K562 (cell line): ENCODE data around the gene LIX1L. TPM values are rescaled to one million over a fixed set of nuclear protein-coding genes. Genes with fewer than 3 reads are reported as not detected.

ENCODE experiments used
- CBX5 ChIP-seq: IDR thresholded peaks from 2 replicates; pipeline ENCODE4 v1.6.1; 2014; ENCODE audit warnings: low read depth, borderline replicate concordance
- HNRNPH1 ChIP-seq: fragments of 200-400 bp; formaldehyde crosslinking; optimal IDR thresholded peaks from 2 replicates; pipeline ENCODE3; 2017; ENCODE audit warnings: low read depth, mild to moderate bottlenecking, low read length, moderate library complexity
- JUN ChIP-seq, 2 experiments: sonication (generic) in 1 of 2; formaldehyde crosslinking in 1 of 2; IDR thresholded peaks; 2 replicates each; pipeline versions ENCODE4 v1.6.1 to v1.8.0; 2012 to 2022; ENCODE audit warnings: borderline replicate concordance in 2 of 2, mild to moderate bottlenecking in 2 of 2, improper control_type of control experiment in 1 of 2, low read depth in 1 of 2, low read length in 1 of 2, missing genetic modification reagents in 1 of 2
- POLR2G ChIP-seq: fragments of 200-400 bp; formaldehyde crosslinking; IDR thresholded peaks from 2 replicates; pipeline ENCODE4 v1.6.1; 2017; ENCODE audit warnings: low read depth, mild to moderate bottlenecking, antibody characterized with exemption, low read length, moderate library complexity
- RB1 ChIP-seq: fragments of 450-650 bp; IDR thresholded peaks from 2 replicates; pipeline ENCODE4 v1.6.1; 2017; ENCODE audit warnings: low read depth, mild to moderate bottlenecking
- TARDBP ChIP-seq: fragments of 450-650 bp; IDR thresholded peaks from 2 replicates; pipeline ENCODE4 v1.6.1; 2016
- ZNF140 ChIP-seq: fragments of 250-450 bp; sonication (Bioruptor Pico); IDR thresholded peaks from 2 replicates; pipeline ENCODE4 v1.8.0; 2021; ENCODE audit warnings: moderate library complexity, mild to moderate bottlenecking, inconsistent platforms
- ZNF644 ChIP-seq: fragments of 200-800 bp; sonication (Bioruptor generic); IDR thresholded peaks from 2 replicates; pipeline ENCODE4 v1.6.1; 2016; ENCODE audit warnings: low read depth, missing genetic modification characterization, missing compliant biosample characterization
- polyA plus RNA-seq, 8 experiments: library from polyadenylated mRNA; depleted of rRNA in 4 of 8; stranded (reverse) in 5 of 8; unstranded in 3 of 8; fragments of >200 nt; fragmentation: Nextera tagmentation in 2 of 8; fragmentation: Illumina TruSeq in 1 of 8; extraction: Ambion mirVana in 2 of 8; extraction: Trizol in 1 of 8; gene quantifications; 2 replicates each; pipeline versions ENCODE4 v1.2.1 to v1.2.3, GENCODE V29; 2011 to 2014; ENCODE audit warnings: inconsistent platforms in 1 of 8, missing spikeins in 1 of 8
- total RNA-seq, 7 experiments: library from RNA; depleted of rRNA in 6 of 7; stranded (reverse); fragments of >200 nt in 6 of 7; fragmentation: Illumina TruSeq in 2 of 7; extraction: Trizol in 2 of 7; gene quantifications; 2 replicates each; pipeline versions ENCODE4 v1.2.1 to v1.2.3, GENCODE V29; 2011 to 2021; ENCODE audit warnings: low replicate concordance in 1 of 7
- TF ChIP-seq, protein P1 (sequence below): fragments of 250-450 bp; sonication (Bioruptor Pico); IDR thresholded peaks from 2 replicates; pipeline ENCODE4 v1.5.0; 2020; ENCODE audit warnings: mild to moderate bottlenecking, borderline replicate concordance
- TF ChIP-seq, protein P2 (sequence below): sonication (generic); formaldehyde crosslinking; IDR thresholded peaks from 2 replicates; pipeline ENCODE4 v1.8.0; 2023; ENCODE audit warnings: mild to moderate bottlenecking, missing genetic modification reagents
- TF ChIP-seq, protein P3 (sequence below): fragments of 150-350 bp; IDR thresholded peaks from 2 replicates; pipeline ENCODE4 v1.6.1; 2014; ENCODE audit warnings: low read depth, mild to moderate bottlenecking, low read length, borderline replicate concordance
- TF ChIP-seq, protein P4 (sequence below): fragments of 450-650 bp; IDR thresholded peaks from 2 replicates; pipeline ENCODE4 v1.6.1; 2017; ENCODE audit warnings: antibody characterized with exemption, mild to moderate bottlenecking

The LIX1L gene
- total and polyA plus RNA-seq, 9 of the 15 experiments (the other 6 are each of a cell fraction or from before 2014, with no cell fraction given), result 4.6 to 26.5 (median 12.5) TPM

DNA sequence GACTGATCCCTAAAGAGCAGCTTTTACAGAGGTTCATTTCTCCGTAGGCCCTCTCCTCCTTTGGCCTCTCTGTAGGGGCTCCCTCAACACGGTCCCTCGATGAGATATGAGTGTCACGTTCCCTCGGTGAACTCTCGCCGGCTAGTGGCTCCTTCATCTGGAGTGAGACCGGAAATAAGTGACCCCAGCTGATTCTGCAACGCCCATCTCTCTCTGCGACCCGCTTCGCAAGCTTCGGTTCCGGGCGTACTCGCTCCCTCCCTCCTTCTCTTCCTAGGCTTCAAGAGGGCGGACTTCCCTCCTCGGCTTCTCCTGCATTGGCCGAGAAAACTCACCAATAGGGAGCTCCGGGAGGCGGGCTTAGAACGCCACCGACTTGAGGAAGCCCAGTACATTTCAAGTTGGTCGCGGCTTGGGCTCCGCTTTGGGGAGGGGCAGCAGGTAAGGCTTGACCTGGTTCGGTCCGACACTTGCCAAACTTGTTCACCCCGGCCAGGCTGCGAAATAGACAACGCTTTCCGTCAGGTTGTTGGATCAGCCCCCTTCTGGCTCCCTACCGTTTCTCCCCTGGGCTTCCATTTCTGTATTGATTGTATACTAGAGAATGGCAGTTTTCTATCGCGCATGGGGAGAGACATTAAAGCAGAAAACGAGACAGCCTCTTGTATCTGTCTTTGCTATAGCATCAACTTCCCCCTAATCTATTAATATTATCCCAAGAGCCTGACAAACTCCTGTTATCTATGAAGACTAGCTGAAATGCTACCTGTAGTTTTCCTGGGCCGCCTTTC is 6.7 kb upstream of the LIX1L start, which contains the start of the genes ANKRD34A and POLR3GL (continued):
- TF ChIP-seq, protein P1, sequence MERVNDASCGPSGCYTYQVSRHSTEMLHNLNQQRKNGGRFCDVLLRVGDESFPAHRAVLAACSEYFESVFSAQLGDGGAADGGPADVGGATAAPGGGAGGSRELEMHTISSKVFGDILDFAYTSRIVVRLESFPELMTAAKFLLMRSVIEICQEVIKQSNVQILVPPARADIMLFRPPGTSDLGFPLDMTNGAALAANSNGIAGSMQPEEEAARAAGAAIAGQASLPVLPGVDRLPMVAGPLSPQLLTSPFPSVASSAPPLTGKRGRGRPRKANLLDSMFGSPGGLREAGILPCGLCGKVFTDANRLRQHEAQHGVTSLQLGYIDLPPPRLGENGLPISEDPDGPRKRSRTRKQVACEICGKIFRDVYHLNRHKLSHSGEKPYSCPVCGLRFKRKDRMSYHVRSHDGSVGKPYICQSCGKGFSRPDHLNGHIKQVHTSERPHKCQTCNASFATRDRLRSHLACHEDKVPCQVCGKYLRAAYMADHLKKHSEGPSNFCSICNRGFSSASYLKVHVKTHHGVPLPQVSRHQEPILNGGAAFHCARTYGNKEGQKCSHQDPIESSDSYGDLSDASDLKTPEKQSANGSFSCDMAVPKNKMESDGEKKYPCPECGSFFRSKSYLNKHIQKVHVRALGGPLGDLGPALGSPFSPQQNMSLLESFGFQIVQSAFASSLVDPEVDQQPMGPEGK (CRISPR knock-in tag), result no peak
- peak; percentile 91 for TF ChIP-seq POLR2G
- no peak for TF ChIP-seq ZNF140 (CRISPR knock-in tag)
- TF ChIP-seq, protein P2, sequence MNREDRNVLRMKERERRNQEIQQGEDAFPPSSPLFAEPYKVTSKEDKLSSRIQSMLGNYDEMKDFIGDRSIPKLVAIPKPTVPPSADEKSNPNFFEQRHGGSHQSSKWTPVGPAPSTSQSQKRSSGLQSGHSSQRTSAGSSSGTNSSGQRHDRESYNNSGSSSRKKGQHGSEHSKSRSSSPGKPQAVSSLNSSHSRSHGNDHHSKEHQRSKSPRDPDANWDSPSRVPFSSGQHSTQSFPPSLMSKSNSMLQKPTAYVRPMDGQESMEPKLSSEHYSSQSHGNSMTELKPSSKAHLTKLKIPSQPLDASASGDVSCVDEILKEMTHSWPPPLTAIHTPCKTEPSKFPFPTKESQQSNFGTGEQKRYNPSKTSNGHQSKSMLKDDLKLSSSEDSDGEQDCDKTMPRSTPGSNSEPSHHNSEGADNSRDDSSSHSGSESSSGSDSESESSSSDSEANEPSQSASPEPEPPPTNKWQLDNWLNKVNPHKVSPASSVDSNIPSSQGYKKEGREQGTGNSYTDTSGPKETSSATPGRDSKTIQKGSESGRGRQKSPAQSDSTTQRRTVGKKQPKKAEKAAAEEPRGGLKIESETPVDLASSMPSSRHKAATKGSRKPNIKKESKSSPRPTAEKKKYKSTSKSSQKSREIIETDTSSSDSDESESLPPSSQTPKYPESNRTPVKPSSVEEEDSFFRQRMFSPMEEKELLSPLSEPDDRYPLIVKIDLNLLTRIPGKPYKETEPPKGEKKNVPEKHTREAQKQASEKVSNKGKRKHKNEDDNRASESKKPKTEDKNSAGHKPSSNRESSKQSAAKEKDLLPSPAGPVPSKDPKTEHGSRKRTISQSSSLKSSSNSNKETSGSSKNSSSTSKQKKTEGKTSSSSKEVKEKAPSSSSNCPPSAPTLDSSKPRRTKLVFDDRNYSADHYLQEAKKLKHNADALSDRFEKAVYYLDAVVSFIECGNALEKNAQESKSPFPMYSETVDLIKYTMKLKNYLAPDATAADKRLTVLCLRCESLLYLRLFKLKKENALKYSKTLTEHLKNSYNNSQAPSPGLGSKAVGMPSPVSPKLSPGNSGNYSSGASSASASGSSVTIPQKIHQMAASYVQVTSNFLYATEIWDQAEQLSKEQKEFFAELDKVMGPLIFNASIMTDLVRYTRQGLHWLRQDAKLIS (CRISPR knock-in tag), result no peak
- TF ChIP-seq, protein P3, sequence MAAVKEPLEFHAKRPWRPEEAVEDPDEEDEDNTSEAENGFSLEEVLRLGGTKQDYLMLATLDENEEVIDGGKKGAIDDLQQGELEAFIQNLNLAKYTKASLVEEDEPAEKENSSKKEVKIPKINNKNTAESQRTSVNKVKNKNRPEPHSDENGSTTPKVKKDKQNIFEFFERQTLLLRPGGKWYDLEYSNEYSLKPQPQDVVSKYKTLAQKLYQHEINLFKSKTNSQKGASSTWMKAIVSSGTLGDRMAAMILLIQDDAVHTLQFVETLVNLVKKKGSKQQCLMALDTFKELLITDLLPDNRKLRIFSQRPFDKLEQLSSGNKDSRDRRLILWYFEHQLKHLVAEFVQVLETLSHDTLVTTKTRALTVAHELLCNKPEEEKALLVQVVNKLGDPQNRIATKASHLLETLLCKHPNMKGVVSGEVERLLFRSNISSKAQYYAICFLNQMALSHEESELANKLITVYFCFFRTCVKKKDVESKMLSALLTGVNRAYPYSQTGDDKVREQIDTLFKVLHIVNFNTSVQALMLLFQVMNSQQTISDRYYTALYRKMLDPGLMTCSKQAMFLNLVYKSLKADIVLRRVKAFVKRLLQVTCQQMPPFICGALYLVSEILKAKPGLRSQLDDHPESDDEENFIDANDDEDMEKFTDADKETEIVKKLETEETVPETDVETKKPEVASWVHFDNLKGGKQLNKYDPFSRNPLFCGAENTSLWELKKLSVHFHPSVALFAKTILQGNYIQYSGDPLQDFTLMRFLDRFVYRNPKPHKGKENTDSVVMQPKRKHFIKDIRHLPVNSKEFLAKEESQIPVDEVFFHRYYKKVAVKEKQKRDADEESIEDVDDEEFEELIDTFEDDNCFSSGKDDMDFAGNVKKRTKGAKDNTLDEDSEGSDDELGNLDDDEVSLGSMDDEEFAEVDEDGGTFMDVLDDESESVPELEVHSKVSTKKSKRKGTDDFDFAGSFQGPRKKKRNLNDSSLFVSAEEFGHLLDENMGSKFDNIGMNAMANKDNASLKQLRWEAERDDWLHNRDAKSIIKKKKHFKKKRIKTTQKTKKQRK, result no peak
- TF ChIP-seq, protein P4, sequence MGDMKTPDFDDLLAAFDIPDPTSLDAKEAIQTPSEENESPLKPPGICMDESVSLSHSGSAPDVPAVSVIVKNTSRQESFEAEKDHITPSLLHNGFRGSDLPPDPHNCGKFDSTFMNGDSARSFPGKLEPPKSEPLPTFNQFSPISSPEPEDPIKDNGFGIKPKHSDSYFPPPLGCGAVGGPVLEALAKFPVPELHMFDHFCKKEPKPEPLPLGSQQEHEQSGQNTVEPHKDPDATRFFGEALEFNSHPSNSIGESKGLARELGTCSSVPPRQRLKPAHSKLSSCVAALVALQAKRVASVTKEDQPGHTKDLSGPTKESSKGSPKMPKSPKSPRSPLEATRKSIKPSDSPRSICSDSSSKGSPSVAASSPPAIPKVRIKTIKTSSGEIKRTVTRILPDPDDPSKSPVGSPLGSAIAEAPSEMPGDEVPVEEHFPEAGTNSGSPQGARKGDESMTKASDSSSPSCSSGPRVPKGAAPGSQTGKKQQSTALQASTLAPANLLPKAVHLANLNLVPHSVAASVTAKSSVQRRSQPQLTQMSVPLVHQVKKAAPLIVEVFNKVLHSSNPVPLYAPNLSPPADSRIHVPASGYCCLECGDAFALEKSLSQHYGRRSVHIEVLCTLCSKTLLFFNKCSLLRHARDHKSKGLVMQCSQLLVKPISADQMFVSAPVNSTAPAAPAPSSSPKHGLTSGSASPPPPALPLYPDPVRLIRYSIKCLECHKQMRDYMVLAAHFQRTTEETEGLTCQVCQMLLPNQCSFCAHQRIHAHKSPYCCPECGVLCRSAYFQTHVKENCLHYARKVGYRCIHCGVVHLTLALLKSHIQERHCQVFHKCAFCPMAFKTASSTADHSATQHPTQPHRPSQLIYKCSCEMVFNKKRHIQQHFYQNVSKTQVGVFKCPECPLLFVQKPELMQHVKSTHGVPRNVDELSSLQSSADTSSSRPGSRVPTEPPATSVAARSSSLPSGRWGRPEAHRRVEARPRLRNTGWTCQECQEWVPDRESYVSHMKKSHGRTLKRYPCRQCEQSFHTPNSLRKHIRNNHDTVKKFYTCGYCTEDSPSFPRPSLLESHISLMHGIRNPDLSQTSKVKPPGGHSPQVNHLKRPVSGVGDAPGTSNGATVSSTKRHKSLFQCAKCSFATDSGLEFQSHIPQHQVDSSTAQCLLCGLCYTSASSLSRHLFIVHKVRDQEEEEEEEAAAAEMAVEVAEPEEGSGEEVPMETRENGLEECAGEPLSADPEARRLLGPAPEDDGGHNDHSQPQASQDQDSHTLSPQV, result peak; percentile 20; the same call in 1 of the 2 replicates
- peak; percentile 44; the same call in 1 of the 2 replicates for TF ChIP-seq RB1
- peak; percentile 20; the same call in 1 of the 2 replicates for TF ChIP-seq JUN (IDR thresholded peaks at IDR 0.05; ENCODE audit: borderline replicate concordance, low read depth, low read length)
- no peak for TF ChIP-seq JUN (CRISPR knock-in tag; IDR thresholded peaks at IDR 0.05; ENCODE audit: borderline replicate concordance)
- no peak for TF ChIP-seq TARDBP
- no peak for TF ChIP-seq CBX5
- TF ChIP-seq HNRNPH1, result no peak
- no peak for TF ChIP-seq ZNF644 (tag)
